Measurements from ENCODE around the gene CCDC146. TPM values are rescaled to one million over a fixed set of nuclear protein-coding genes. Genes with fewer than 3 reads are reported as not detected.
"Not testable (repeated sequence)": the region's sequence is repeated elsewhere in the genome, so short reads cannot be mapped to it uniquely, and the experiment has no call there.

CCDC146 gene, protein sequence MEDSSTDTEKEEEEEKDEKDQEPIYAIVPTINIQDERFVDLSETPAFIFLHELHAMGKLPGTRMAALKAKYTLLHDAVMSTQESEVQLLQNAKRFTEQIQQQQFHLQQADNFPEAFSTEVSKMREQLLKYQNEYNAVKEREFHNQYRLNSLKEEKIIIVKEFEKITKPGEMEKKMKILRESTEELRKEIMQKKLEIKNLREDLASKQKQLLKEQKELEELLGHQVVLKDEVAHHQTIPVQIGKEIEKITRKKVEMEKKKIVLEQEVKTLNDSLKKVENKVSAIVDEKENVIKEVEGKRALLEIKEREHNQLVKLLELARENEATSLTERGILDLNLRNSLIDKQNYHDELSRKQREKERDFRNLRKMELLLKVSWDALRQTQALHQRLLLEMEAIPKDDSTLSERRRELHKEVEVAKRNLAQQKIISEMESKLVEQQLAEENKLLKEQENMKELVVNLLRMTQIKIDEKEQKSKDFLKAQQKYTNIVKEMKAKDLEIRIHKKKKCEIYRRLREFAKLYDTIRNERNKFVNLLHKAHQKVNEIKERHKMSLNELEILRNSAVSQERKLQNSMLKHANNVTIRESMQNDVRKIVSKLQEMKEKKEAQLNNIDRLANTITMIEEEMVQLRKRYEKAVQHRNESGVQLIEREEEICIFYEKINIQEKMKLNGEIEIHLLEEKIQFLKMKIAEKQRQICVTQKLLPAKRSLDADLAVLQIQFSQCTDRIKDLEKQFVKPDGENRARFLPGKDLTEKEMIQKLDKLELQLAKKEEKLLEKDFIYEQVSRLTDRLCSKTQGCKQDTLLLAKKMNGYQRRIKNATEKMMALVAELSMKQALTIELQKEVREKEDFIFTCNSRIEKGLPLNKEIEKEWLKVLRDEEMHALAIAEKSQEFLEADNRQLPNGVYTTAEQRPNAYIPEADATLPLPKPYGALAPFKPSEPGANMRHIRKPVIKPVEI
- 10 to 100 TPM in 3 of 4 donors, 1 to 10 TPM in 1; 7.9 to 37.4 (median 26.5) TPM for total RNA-seq

DNA sequence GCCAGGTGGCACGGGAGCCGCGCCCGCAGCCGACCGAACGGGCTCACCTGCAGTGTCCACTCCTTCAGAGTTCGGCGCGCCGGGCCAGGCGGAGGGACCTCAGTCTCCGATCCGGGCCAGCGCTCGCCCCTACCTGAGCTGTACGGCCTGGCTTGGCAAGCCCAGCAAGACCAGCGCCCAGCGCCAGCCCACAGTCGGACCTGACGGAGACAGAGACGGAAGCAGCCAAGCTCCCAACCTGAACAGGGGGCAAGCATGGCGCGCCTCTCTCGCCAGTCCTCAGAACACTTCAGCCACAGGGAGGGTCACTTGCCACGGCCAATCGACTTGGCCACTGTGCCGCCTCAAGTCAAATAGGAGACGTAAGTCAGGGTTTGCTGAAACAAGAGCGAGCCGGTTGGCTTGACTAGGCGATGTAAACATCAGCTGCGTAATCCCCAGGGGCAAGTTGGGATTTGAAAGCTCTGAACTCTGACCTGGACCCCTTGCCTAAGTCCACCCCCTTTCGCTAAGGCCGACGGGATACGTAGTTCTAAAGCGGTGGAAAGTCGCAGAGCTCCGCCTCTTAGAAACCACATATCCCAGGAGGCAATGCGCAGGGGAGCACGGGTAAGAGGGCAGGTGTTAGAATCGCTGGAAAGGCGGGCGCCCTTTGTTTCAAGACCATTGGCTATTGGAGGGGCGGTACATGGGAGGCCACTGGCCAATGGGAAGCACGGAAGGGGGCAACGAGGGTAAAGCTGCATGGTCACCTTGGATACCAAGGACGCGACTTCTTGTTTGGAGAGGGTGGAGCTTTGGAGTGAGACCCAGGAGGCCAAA lies at the start of gene CCDC146:
TSS of gene CCDC146 (plus strand) at position 756 of the 822 bp plus-strand sequence. CDS start 45,054 bp downstream, outside the sequence.
- intact Hi-C loops (cut with DNase I; ENCODE audit: low total_unique reads); H3K9me3 ChIP-seq; H3K27me3 ChIP-seq; H3K36me3 ChIP-seq: not testable (repeated sequence)
- peak in 2 of 3 donors; percentile 52 to 70 for TF ChIP-seq POLR2AphosphoS5 (IDR thresholded peaks at IDR 0.05)
- in situ Hi-C loops (cut with MboI; ENCODE audit: low pct_ligation_motif_present in 1 of 4, low pct_unique_long_range_greater_than_20kb in 1 of 4, low sequenced_read_pairs in 3 of 4), result loop anchor here in 1 of 4 donors (10.0 kb wide), 1 partner anchor 133 kb away; no protein-coding TSS in a partner anchor
- Histone ChIP-seq H3K27ac (peak within 1 kb of the TSS; percentile 74 to 80 (median 75)), H3K4me3 (peak within 1 kb of the TSS; percentile 52 to 69 (median 68)), H3K4me1 (peaks cover 0 to 11% (median 4%) of the 10 kb centered on the region in 4 donors)
- 0% methylated on average over 4 to 41 of the region's 50 CpGs for WGBS, 2 donors (ENCODE audit: low coverage in 1 of 2)
- DNase-seq, result peak; percentile 97

DNA sequence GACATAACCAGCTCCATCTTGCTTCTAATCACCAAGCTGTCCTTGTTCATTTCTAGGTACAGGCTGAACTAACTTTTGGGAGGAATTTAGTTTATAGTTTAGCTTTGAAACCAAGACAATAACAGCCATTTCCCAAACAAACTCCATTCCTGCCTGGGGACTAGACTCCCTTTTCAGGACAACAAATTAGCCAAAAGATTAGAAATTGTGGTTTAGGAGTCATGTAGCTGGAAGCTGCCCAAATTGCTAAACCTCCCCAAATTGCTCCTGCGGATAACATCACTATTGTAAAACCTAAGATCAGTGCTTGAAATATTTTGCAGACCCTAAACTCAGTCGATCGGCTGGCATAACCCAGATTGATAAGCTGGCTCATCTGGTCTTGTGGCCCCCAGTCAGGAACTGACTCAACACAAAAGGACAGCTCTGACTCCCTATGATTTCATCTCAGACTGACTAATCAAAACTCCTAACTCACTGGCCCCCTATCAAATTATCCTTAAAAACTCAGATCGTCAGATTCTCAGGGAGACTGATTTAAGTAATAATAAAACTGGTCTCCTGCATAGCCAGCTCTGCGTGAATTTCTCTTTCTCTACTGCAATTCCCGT lies 47.5 kb upstream of the CCDC146 start:
- intact Hi-C loops (cut with DNase I; ENCODE audit: low total_unique reads); H3K9me3 ChIP-seq; in situ Hi-C loops (cut with MboI; ENCODE audit: low pct_ligation_motif_present in 1 of 4, low pct_unique_long_range_greater_than_20kb in 1 of 4, low sequenced_read_pairs in 3 of 4); DNase-seq; H3K4me1 ChIP-seq; H3K4me3 ChIP-seq; H3K36me3 ChIP-seq; H3K27me3 ChIP-seq; H3K27ac ChIP-seq: not testable (repeated sequence)
- 92% methylated on average over 4 of the region's 6 CpGs; no CpG with 5 or more reads in 1 of the 2 donors for WGBS, 2 donors (ENCODE audit: low coverage in 1 of 2)

DNA sequence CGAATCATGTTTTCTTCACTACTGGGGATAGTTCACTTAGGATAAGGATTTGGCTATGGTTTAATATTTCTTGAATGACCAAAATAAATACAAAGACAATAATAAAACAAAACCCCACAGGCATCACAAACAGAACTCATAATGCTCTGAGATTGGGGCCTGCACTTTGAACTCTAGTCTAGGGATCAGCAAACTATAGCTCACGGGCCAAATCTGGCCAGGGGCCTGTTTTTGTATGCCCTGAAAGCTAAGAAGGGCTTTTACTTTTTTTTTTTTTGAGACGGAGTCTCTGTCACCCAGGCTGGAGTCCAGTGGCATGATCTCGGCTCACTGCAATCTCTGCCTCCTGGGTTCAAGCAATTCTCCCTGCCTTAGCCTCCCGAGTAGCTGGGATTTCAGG lies 45.4 kb upstream of the CCDC146 start:
- DNase-seq; H3K4me3 ChIP-seq; intact Hi-C loops (cut with DNase I; ENCODE audit: low total_unique reads); in situ Hi-C loops (cut with MboI; ENCODE audit: low pct_ligation_motif_present in 1 of 4, low pct_unique_long_range_greater_than_20kb in 1 of 4, low sequenced_read_pairs in 3 of 4); H3K27ac ChIP-seq; H3K27me3 ChIP-seq; H3K9me3 ChIP-seq; H3K4me1 ChIP-seq; H3K36me3 ChIP-seq: not testable (repeated sequence)
- WGBS, 2 donors (ENCODE audit: low coverage in 1 of 2), result 83 to 100% methylated on average over 1 to 5 of the region's 5 CpGs

DNA sequence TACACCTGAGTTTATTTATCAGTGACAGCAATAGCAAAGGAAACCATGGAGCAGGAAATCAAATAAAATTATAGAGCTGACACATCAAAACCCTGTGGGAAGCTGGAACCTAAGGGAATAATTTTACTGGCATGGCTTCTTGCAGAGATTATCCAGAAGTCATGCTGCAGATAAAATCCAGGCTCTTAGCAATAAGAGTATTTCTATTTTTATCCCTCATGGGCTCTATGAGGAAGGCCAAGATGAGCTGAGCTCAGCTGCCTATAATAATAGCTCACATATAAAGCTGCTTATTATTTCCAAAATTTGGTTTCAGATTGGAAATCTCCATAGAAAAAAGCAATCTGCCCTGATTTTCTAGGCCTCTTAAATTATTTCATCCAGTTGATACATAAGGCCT lies 43.3 kb upstream of the CCDC146 start:
- DNase-seq; intact Hi-C loops (cut with DNase I; ENCODE audit: low total_unique reads); H3K4me1 ChIP-seq; H3K27me3 ChIP-seq; H3K27ac ChIP-seq; in situ Hi-C loops (cut with MboI; ENCODE audit: low pct_ligation_motif_present in 1 of 4, low pct_unique_long_range_greater_than_20kb in 1 of 4, low sequenced_read_pairs in 3 of 4); H3K9me3 ChIP-seq; H3K4me3 ChIP-seq; H3K36me3 ChIP-seq: not testable (repeated sequence)

DNA sequence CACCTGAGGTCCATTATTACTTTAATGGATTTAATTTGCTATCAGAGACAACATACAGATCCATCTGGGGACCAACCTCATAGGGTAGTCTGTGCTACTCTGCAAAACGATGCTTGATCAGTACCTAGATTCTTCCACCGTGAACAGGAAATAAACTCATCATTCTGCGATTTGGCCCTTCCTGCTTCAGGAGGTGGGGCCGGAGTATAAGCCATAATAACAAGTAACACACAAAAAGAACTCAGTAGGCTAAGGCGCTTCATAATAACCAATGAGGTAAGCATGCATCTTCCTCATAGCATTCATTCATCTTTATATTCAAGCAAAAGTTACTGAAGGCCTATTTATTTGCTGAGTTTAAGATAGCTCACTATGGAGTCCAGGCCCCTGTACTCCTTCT lies 42.8 kb upstream of the CCDC146 start:
- in situ Hi-C loops (cut with MboI; ENCODE audit: low pct_ligation_motif_present in 1 of 4, low pct_unique_long_range_greater_than_20kb in 1 of 4, low sequenced_read_pairs in 3 of 4), result not testable (repeated sequence)

DNA sequence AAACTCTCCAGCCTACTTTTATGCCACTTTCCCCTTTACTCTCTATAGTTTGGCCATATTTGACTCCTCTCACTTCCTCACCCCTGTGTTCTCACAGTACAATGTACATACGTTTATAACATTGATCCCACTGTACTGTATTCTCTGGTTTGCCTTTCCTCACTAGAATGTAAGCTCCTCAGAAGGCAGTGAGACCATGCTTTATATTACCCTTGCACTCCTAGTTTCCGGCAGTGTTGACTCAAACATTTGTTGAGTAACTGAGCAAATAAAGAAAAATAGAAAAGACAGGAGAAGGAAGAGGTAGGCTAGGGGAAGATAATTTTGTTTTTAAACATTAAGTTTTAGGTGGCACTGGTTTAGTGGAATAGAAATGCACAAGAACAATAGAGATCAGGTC lies 42.2 kb upstream of the CCDC146 start:
- WGBS, 2 donors (ENCODE audit: low coverage in 1 of 2), result 40% methylated on average over 2 of the region's 2 CpGs; no CpG with 5 or more reads in 1 of the 2 donors
- DNase-seq; in situ Hi-C loops (cut with MboI; ENCODE audit: low pct_ligation_motif_present in 1 of 4, low pct_unique_long_range_greater_than_20kb in 1 of 4, low sequenced_read_pairs in 3 of 4); H3K27ac ChIP-seq; H3K36me3 ChIP-seq; H3K4me1 ChIP-seq; intact Hi-C loops (cut with DNase I; ENCODE audit: low total_unique reads); H3K27me3 ChIP-seq; H3K9me3 ChIP-seq; H3K4me3 ChIP-seq: not testable (repeated sequence)

More for the DNA sequence above, 42.8 kb upstream of the CCDC146 start:
- H3K4me1 ChIP-seq; H3K27me3 ChIP-seq; H3K36me3 ChIP-seq; H3K9me3 ChIP-seq; DNase-seq; intact Hi-C loops (cut with DNase I; ENCODE audit: low total_unique reads); H3K27ac ChIP-seq; H3K4me3 ChIP-seq: not testable (repeated sequence)
- 83% methylated on average over 5 of the region's 5 CpGs; no CpG with 5 or more reads in 1 of the 2 donors for WGBS, 2 donors (ENCODE audit: low coverage in 1 of 2)

DNA sequence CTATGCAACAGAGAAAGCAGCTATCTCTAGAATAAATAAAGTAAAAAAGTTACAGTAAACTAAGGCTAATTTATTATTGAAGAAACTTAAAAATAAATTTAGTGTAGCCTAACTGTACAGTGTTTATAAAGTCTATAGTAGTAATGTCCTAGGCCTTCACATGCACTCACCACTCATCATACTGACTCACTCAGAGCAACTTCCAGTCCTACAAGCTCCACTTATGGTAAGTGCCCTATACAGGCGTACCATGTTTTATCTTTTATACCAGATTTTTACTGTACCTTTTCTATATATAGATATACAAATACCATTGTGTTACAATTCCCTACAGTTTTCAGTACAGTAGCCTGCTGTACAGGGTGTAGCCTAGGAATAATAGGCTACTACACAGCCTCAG lies 40.2 kb upstream of the CCDC146 start:
- in situ Hi-C loops (cut with MboI; ENCODE audit: low pct_ligation_motif_present in 1 of 4, low pct_unique_long_range_greater_than_20kb in 1 of 4, low sequenced_read_pairs in 3 of 4); H3K4me1 ChIP-seq; H3K36me3 ChIP-seq; H3K27ac ChIP-seq; DNase-seq; H3K4me3 ChIP-seq; H3K9me3 ChIP-seq; H3K27me3 ChIP-seq; intact Hi-C loops (cut with DNase I; ENCODE audit: low total_unique reads): not testable (repeated sequence)
- 96% methylated on average over 1 of the region's 1 CpG; no CpG with 5 or more reads in 1 of the 2 donors for WGBS, 2 donors (ENCODE audit: low coverage in 1 of 2)

DNA sequence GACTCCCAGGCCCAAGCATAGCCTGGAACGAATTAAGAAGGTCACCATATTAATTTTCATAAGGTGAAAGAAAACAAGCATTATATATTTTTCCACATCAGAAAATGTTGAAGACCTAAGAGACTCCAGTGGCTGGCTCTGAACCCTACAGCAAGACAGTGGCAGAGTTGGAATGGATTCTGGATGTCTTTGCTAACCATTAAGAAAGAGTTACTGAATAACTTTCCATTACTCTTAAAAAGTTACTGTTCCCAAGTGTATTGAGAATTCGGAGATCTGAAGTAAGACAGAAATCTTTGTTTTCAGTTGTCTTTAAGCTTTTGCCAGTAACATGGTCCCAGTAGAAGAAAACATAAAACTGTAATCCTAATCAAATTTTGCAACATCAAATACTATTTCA lies 30.1 kb upstream of the CCDC146 start:
- DNase-seq; H3K4me1 ChIP-seq; H3K4me3 ChIP-seq; H3K27me3 ChIP-seq; H3K27ac ChIP-seq; H3K9me3 ChIP-seq; intact Hi-C loops (cut with DNase I; ENCODE audit: low total_unique reads); H3K36me3 ChIP-seq; in situ Hi-C loops (cut with MboI; ENCODE audit: low pct_ligation_motif_present in 1 of 4, low pct_unique_long_range_greater_than_20kb in 1 of 4, low sequenced_read_pairs in 3 of 4): not testable (repeated sequence)
- 83 to 85% methylated on average over 1 to 2 of the region's 2 CpGs for WGBS, 2 donors (ENCODE audit: low coverage in 1 of 2)

DNA sequence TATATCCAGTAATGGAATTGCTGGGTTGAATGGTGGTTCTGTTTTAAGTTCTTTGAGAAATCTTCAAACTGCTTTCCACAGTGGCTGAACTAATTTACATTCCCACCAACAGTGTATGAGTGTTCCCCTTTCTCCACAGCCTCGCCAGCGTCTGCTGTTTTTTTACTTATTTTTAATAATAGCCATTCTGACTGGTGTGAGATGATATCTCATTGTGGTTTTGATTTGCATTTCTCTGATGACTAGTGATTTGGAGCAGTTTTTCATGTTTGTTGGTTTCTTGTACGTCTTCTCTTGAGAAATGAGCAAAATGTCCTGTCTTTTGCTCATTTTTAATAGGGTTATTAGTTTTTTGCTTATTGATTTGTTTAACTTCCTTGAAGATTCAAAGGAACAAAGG lies 21.9 kb upstream of the CCDC146 start:
- H3K27ac ChIP-seq; H3K4me1 ChIP-seq; H3K27me3 ChIP-seq; DNase-seq; H3K36me3 ChIP-seq; in situ Hi-C loops (cut with MboI; ENCODE audit: low pct_ligation_motif_present in 1 of 4, low pct_unique_long_range_greater_than_20kb in 1 of 4, low sequenced_read_pairs in 3 of 4); H3K9me3 ChIP-seq; H3K4me3 ChIP-seq; intact Hi-C loops (cut with DNase I; ENCODE audit: low total_unique reads): not testable (repeated sequence)
- WGBS, 2 donors (ENCODE audit: low coverage in 1 of 2), result 71 to 78% methylated on average over 2 to 3 of the region's 3 CpGs
